LoVo (cell line): ENCODE measurements around the gene FBXL13.
"Not testable (repeated sequence)": the region's sequence is repeated elsewhere in the genome, so short reads cannot be mapped to it uniquely, and the experiment has no call there.

Source experiments
- DNase-seq: peaks from one replicate; pipeline ENCODE4 v3.0.0-alpha.2; 2016; ENCODE audit warnings: low spot score

Gene FBXL13

GRCh38 chr7:103074519-103075336 lies at the start of gene FBXL13, which contains the start of gene ARMC10:
Gene FBXL13, minus strand, starts transcription at chr7:103074796.
Gene ARMC10, plus strand, starts transcription at chr7:103075140. Its CDS starts 133 bp downstream, at chr7:103075273.
- peak; percentile 95 for DNase-seq

- no peak for DNase-seq
Observed at GRCh38 chr7:103123529-103123928, 48.9 kb upstream of the FBXL13 start.

- no peak for DNase-seq
Observed at GRCh38 chr7:103121641-103122040, 47.0 kb upstream of the FBXL13 start.

DNA sequence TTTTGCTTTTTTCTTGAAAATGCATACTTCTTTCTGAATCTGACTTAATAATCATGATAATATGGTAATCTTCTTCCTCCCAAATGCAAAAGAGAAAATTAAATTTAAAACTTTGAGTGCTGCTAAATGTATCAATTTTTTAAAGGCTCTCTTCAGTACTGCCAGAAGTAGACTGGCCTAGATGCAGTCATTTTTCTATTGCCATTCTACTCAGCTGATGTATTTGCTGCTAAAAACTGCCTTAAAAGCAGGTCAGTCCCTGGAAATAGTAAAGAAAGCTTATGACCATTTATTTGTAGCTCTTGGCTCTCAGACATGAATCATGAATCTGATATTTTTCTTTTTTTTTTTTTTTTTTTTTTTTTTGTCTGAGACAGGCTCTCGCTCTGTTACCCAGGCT lies 45.8 kb upstream of the FBXL13 start:
- no peak for DNase-seq

- DNase-seq = no peak
Observed at GRCh38 chr7:103119791-103120291, 45.2 kb upstream of the FBXL13 start.

DNA sequence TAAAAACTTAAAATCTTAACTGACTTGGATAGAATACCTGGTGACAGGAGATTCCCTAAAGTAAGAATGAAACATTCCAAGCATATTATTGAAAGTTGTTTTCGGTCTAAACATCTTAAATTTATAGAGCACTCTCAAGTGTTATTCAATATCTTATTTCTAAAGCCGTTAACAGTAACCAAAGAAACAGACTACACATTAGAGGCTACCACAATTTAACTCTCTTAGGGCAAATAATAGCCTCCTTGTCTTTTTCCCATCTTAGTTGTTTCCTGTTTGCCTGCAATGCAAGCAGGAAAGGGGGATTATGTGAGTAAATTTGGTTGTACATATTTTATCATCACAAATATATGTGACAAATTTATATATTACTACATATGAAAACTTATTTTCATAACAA lies 42.9 kb upstream of the FBXL13 start:
- no peak for DNase-seq

DNA sequence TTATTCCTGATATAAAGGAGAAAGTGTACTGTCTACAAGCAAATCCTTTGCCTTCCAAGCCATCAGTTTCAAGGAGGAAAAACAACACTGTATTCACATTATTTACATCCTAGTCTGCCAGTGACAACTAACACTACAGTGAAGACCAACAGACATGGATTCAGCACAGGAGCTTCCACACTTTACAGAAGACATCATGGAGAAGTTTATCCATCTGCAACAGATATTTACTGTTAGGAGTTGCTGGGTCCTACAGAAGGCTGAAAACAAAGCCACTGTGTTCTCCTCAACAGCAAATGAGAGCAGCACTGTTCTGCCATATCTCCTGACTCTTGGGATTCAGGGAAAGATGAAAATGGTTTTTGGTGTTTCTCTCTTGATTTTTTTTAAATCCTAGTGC lies 42.4 kb upstream of the FBXL13 start:
- no peak for DNase-seq

GRCh38 chr7:103116511-103116910 lies 41.9 kb upstream of the FBXL13 start:
- no peak for DNase-seq

DNA sequence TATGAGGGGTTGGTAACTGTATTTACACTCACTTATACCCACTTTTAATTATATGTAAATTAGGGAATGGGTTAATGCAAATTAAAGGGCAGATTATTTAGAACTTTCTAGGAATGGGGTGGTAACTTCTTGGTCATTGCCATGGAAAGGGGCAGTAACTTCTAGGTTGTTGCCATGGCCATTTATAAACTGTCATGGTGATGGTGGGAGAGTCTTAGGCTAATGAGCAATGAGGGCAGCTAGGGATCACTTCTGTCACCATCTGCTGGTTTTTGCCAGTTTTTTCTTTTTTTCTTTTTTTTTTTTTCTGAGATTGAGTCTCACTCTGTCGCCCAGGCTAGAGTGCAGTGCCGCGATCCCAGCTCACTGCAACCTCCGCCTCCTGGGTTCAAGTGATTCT lies 41.2 kb upstream of the FBXL13 start:
- DNase-seq = no peak

DNA sequence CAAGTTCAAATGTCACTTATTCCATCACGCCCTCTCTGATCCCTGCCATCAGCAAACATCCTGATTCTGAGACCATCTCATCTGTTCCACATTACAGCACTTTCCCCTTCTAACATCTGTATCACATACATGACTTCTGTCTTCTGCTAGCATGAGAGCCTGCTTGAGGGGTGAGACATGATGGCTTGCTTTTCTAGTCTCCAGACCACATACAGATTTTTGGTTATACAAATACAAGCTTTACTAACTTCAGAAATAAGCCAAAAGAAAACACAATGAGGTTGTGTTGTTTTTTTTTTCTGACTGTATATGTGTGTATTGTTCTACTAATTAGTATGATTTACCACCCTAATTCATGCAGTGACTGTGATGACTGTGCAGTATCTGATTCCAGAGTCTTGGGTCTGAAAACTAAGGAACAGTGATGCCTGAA lies 40.0 kb upstream of the FBXL13 start:
- DNase-seq = no peak

- DNase-seq = peak; percentile 44
Observed at GRCh38 chr7:103113164-103113563, 38.6 kb upstream of the FBXL13 start.

- not testable (repeated sequence) for DNase-seq
Observed at GRCh38 chr7:103106703-103107070, 32.1 kb upstream of the FBXL13 start.

DNA sequence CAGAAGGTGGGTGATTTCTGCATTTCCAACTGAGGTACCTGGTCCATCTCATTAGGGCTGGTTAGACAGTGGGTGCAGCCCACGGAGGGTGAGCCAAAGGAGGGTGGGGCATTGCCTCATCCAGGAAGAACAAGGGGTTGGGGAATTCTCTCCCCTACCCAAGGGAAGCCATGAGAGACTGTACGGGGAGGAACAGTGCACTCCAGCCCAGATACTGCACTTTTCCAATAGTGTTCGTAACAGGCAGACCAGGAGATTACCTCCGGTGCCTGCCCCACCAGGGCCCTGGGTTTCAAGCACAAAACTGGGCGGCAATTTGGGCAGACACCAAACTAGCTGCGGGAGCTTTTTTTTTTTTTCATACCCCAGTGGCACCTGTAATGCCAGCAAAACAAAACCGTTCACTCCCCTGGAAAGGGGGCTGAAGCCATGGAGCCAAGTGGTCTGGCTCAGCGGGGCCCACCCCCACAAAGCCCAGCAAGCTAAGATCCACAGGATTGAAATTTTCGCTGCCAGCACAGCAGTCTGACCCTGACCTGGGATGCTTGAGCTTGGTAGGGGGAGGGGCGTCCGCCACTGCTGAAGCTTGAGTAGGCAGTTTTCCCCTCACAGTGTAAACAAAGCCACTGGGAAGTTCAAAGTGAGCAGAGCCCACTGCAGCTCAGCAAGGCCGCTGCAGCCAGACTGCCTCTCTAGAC lies 31.6 kb upstream of the FBXL13 start:
- DNase-seq = no peak

DNA sequence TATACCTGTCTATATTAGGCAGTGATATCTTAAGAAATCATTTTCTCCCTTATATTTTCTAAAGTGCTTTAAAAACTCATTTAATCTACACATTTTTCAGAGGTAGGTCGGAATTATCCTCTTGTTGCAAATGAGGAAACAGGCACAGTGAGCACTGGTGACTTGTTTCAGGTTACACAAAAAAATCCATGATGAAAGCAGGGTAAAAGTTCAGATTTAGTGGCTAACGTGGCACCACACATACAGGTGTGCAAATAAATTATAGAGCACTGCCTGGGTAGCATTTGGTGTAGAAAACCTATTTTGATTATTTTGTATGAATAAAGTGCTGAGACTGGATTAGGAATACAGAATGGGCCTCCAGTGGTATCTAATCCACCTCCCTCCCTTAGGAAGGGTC lies 26.9 kb upstream of the FBXL13 start:
- DNase-seq = no peak

- no peak for DNase-seq
Observed at GRCh38 chr7:103100348-103100747, 25.8 kb upstream of the FBXL13 start.

DNA sequence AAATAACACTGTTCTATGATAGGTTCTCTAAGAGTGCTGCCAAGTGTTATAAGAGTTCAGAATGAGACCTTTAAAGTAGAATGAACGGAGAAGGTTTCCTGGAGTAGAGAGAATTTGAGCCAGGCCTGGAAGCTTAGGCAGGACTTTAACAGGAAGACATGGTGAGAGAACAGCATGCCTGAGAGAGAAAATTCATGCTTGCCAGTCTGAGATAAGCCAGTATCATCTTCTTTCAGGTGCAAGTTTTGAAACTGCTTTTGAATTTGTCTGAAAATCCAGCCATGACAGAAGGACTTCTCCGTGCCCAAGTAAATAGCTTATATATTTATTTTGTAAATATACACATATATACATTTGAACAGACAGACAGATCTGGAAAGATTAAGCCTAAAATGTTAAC lies 22.4 kb upstream of the FBXL13 start:
- DNase-seq = no peak

- not testable (repeated sequence) for DNase-seq
Observed at GRCh38 chr7:103095558-103095957, 21.0 kb upstream of the FBXL13 start.

DNA sequence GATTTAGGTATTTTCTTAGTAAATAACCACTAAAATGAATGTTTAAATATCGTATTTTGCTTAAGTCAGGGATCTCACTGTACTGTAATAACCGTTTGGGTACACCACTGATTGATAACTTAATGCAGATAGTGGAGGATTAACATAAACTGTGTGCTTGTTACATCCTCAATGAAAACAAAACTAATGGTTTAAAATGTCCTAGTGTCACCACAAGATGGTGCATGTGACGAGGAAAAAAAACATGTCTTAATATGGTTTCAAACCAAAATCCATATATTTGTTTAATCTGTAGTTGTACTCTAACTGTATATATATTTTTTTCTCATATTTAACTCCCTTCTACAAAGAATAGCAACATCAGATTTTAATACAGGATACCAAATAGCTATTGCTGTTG lies 19.5 kb upstream of the FBXL13 start:
- DNase-seq = no peak

GRCh38 chr7:103093429-103093828 lies 18.8 kb upstream of the FBXL13 start:
- DNase-seq = no peak

- not testable (repeated sequence) for DNase-seq
Observed at GRCh38 chr7:103092321-103092720, 17.7 kb upstream of the FBXL13 start.

- no peak for DNase-seq
Observed at GRCh38 chr7:103083210-103083609, 8.6 kb upstream of the FBXL13 start.

DNA sequence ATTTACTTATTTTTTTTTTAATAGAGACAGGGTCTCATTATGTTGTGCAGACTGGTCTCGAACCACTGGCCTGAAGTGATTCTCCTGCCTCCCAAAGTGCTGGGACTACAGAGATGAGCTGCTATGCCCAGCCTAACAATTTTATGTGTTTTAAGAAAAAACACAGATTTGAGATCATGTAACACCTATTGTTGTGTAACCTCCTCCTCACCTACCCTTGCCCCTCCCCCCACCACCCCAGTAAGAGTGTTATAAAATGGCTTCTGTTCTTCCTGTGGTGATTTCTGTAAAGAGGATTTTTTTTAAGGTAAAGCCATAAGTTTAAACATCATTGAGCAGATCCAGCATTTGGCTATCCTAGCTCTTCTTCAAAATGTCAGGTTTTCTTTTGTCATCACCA lies 7.9 kb upstream of the FBXL13 start:
- no peak for DNase-seq

DNA sequence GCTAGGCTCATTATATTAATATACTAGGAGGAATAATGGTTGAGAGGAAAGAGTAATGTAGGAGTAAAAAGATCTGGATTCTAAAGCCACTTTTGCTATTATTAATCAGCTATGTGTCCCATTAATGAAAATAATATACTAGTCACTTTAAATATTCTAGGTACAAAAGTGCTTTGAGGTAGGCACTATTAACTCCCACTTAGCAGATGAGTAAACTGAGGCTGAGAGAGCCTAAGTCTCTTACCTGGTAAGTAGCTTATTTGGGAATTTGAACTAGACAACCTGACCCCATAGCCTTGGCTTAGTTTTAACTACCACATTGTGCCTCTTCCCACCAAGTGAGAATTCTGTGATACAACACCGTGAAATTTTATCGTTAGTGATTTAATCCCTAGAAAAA lies 6.3 kb upstream of the FBXL13 start:
- no peak for DNase-seq
